H1 (cell line): ENCODE data around the gene PPM1N. TPM values are rescaled to one million over a fixed set of nuclear protein-coding genes. Genes with fewer than 3 reads are reported as not detected.

Experiments used
- CTCF ChIA-PET: fragments of 300-600 bp; sonication (Branson Sonifier 250); formaldehyde crosslinking; loops from one replicate; lab custom pipeline; 2021; ENCODE audit not compliant: partially characterized antibody; lab: Charles Lee
- POLR2A ChIA-PET: fragments of 300-600 bp; sonication (Branson Sonifier 250); formaldehyde crosslinking; loops from one replicate; lab custom pipeline; 2021; ENCODE audit warnings: inconsistent platforms; ENCODE audit not compliant: partially characterized antibody; lab: Charles Lee
- DNase-seq, 2 experiments: peaks; one replicate each; pipeline versions ENCODE4 v3.0.0 to v3.0.0-alpha.2; 2010 to 2022; ENCODE audit warnings: low spot score in 2 of 2, low read depth in 1 of 2, mixed read lengths in 1 of 2
- FAIRE-seq: peaks from 2 replicates; lab custom pipeline; 2011; peaks lifted over from hg19 to GRCh38; lab: Jason Lieb, UNC
- H2AFZ ChIP-seq: 2 replicates; pipeline ENCODE4 v1.8.1; 2012; ENCODE audit warnings: low read length, inconsistent platforms
- H2AK5ac ChIP-seq: 2 replicates; pipeline ENCODE4 v1.6.1; 2013; ENCODE audit warnings: low read depth, low read length
- H2BK120ac ChIP-seq: replicated peaks from 2 replicates; pipeline ENCODE3; 2013; ENCODE audit warnings: low read depth, low read length, inconsistent platforms
- H2BK12ac ChIP-seq: 2 replicates; pipeline ENCODE4 v1.6.1; 2013; ENCODE audit warnings: low read depth, low read length
- H2BK15ac ChIP-seq: 2 replicates; pipeline ENCODE4 v1.6.1; 2013; ENCODE audit warnings: low read length
- H2BK20ac ChIP-seq: 2 replicates; pipeline ENCODE4 v1.6.1; 2013; ENCODE audit warnings: low read length
- H2BK5ac ChIP-seq: 2 replicates; pipeline ENCODE4 v1.6.1; 2013; ENCODE audit warnings: low read depth, low read length
- H3K14ac ChIP-seq: 2 replicates; pipeline ENCODE4 v1.6.1; 2013; ENCODE audit warnings: inconsistent platforms; ENCODE audit not compliant: insufficient read length
- H3K18ac ChIP-seq: 2 replicates; pipeline ENCODE4 v1.6.1; 2013; ENCODE audit warnings: low read length; ENCODE audit errors: extremely low read depth
- H3K23ac ChIP-seq: 2 replicates; pipeline ENCODE4 v1.6.1; 2013; ENCODE audit warnings: inconsistent platforms; ENCODE audit not compliant: insufficient read length
- H3K23me2 ChIP-seq: 2 replicates; pipeline ENCODE4 v1.6.1; 2013; ENCODE audit warnings: low read depth, low read length
- H3K27ac ChIP-seq: 2 replicates; pipeline ENCODE4 v1.6.1; 2011; ENCODE audit warnings: low read depth, low read length, inconsistent platforms
- H3K27me3 ChIP-seq, 4 experiments: replicated peaks in 1 of 4; 1 replicate in 1 of 4; 2 replicates in 3 of 4; pipeline versions ENCODE4 v1.6.1 to v1.8.1; 2011 to 2013; ENCODE audit warnings: low read length in 3 of 4, mild to moderate bottlenecking in 3 of 4, inconsistent platforms in 2 of 4, mixed read lengths in 2 of 4, moderate library complexity in 1 of 4; ENCODE audit not compliant: control insufficient read depth in 3 of 4, insufficient read depth in 3 of 4; ENCODE audit errors: extremely low read depth in 1 of 4
- H3K36me3 ChIP-seq, 4 experiments: 2 replicates each; pipeline versions ENCODE4 v1.6.1 to v1.8.1; 2011 to 2013; ENCODE audit warnings: mild to moderate bottlenecking in 4 of 4, low read length in 3 of 4, moderate library complexity in 2 of 4, control low read depth in 1 of 4, inconsistent platforms in 1 of 4; ENCODE audit not compliant: insufficient read depth in 4 of 4, control insufficient read depth in 2 of 4
- H3K4ac ChIP-seq: replicated peaks from 2 replicates; pipeline ENCODE3; 2013; ENCODE audit warnings: low read length, low read depth, mixed read lengths, inconsistent platforms; ENCODE audit not compliant: insufficient read length
- H3K4me1 ChIP-seq, 4 experiments: replicated peaks in 1 of 4; 1 replicate in 1 of 4; 2 replicates in 3 of 4; pipeline versions ENCODE4 v1.6.1 to v1.8.1; 2011 to 2013; ENCODE audit warnings: low read length in 3 of 4, inconsistent platforms in 2 of 4, mixed read lengths in 1 of 4; ENCODE audit not compliant: insufficient read depth in 4 of 4, control insufficient read depth in 3 of 4
- H3K4me2 ChIP-seq, 2 experiments: 2 replicates each; pipeline versions ENCODE4 v1.6.1 to v1.8.1; 2011 to 2013; ENCODE audit warnings: low read depth in 2 of 2, low read length in 2 of 2, control low read depth in 1 of 2, inconsistent platforms in 1 of 2, mild to moderate bottlenecking in 1 of 2; ENCODE audit not compliant: insufficient read depth in 1 of 2
- H3K4me3 ChIP-seq, 4 experiments: fragments of 200-600, 300-600 bp in 1 of 4; sonication (generic), shearing (Covaris generic), sonication (Bioruptor Twin) in 1 of 4; 2 replicates each; pipeline versions ENCODE4 v1.5.1 to v1.8.1; 2011 to 2016; ENCODE audit warnings: low read length in 4 of 4, low read depth in 3 of 4, control low read depth in 2 of 4, inconsistent platforms in 2 of 4, mild to moderate bottlenecking in 2 of 4, mixed read lengths in 1 of 4, moderate library complexity in 1 of 4; ENCODE audit not compliant: insufficient read depth in 2 of 4; ENCODE audit errors: extremely low read depth in 1 of 4
- H3K56ac ChIP-seq: replicated peaks from 2 replicates; pipeline ENCODE3; 2013; ENCODE audit warnings: low read depth, mild to moderate bottlenecking, mixed read lengths, low read length, inconsistent platforms; ENCODE audit not compliant: insufficient read length
- H3K79me1 ChIP-seq: 2 replicates; pipeline ENCODE4 v1.6.1; 2013; ENCODE audit warnings: low read depth, low read length, control low read depth
- H3K79me2 ChIP-seq, 2 experiments: 2 replicates each; pipeline versions ENCODE4 v1.6.1 to v1.8.1; 2012 to 2013; ENCODE audit warnings: low read length in 2 of 2, mild to moderate bottlenecking in 2 of 2, inconsistent platforms in 1 of 2; ENCODE audit not compliant: insufficient read depth in 2 of 2, control insufficient read depth in 1 of 2
- H3K9ac ChIP-seq, 4 experiments: replicated peaks in 1 of 4; 1 replicate in 1 of 4; 2 replicates in 3 of 4; pipeline versions ENCODE4 v1.6.1 to v1.8.1; 2011 to 2013; ENCODE audit warnings: low read depth in 3 of 4, low read length in 3 of 4, control low read depth in 2 of 4, mild to moderate bottlenecking in 2 of 4, moderate library complexity in 2 of 4, inconsistent platforms in 1 of 4; ENCODE audit errors: extremely low read depth in 1 of 4
- H3K9me3 ChIP-seq, 2 experiments: 2 replicates each; pipeline versions ENCODE4 v1.6.1 to v1.8.1; 2012 to 2013; ENCODE audit warnings: mild to moderate bottlenecking in 2 of 2, moderate library complexity in 2 of 2, control low read depth in 1 of 2, inconsistent platforms in 1 of 2, low read depth in 1 of 2, low read length in 1 of 2, mixed read lengths in 1 of 2; ENCODE audit not compliant: insufficient read depth in 2 of 2
- H4K20me1 ChIP-seq, 2 experiments: replicated peaks in 1 of 2; 2 replicates each; pipeline versions ENCODE3 to v1.8.1; 2011 to 2013; ENCODE audit warnings: inconsistent platforms in 2 of 2, low read length in 2 of 2, mild to moderate bottlenecking in 1 of 2; ENCODE audit not compliant: insufficient read depth in 2 of 2, control insufficient read depth in 1 of 2
- H4K5ac ChIP-seq: 2 replicates; pipeline ENCODE4 v1.6.1; 2013; ENCODE audit warnings: low read length, low read depth, mixed read lengths, inconsistent platforms; ENCODE audit not compliant: insufficient read length
- H4K8ac ChIP-seq: 2 replicates; pipeline ENCODE4 v1.8.0; 2013; ENCODE audit warnings: mild to moderate bottlenecking, moderate library complexity, low read length, inconsistent platforms; ENCODE audit not compliant: insufficient read depth; ENCODE audit errors: extremely low read depth
- H4K91ac ChIP-seq: replicated peaks from 2 replicates; pipeline ENCODE3; 2013; ENCODE audit warnings: low read length, mixed read lengths, inconsistent platforms; ENCODE audit not compliant: insufficient read length
- ASH2L ChIP-seq: fragments of 200-600, 300-600 bp; sonication (generic); IDR thresholded peaks from one replicate; pipeline ENCODE4 v1.7.1; 2017; ENCODE audit warnings: low read length
- CTBP2 ChIP-seq: IDR thresholded peaks from 2 replicates; pipeline ENCODE4 v1.7.0; 2011; ENCODE audit warnings: borderline replicate concordance, mild to moderate bottlenecking, moderate library complexity, mixed read lengths, low read length; ENCODE audit not compliant: insufficient read depth, insufficient read length
- CTCF ChIP-seq, 3 experiments: IDR thresholded peaks; 1 replicate in 2 of 3; 2 replicates in 1 of 3; pipeline versions ENCODE4 v1.5.1 to v1.6.1; 2011; ENCODE audit warnings: low read length in 3 of 3, mild to moderate bottlenecking in 3 of 3, inconsistent platforms in 2 of 3, low read depth in 1 of 3, moderate library complexity in 1 of 3; ENCODE audit not compliant: insufficient read depth in 1 of 3; ENCODE audit errors: control extremely low read depth in 1 of 3
- GABPA ChIP-seq: IDR thresholded peaks from 2 replicates; pipeline ENCODE4 v1.6.1; 2011; ENCODE audit warnings: mild to moderate bottlenecking, low read length, moderate library complexity, borderline replicate concordance; ENCODE audit not compliant: insufficient read depth
- JUN ChIP-seq: IDR thresholded peaks from 2 replicates; pipeline ENCODE4 v1.6.1; 2011; ENCODE audit warnings: low read depth, mild to moderate bottlenecking, improper control_type of control experiment, low read length
- KDM1A ChIP-seq: fragments of 200-600, 300-600 bp; sonication (generic); IDR thresholded peaks from 2 replicates; pipeline ENCODE4 v1.7.1; 2016; ENCODE audit warnings: mild to moderate bottlenecking, low read length, borderline replicate concordance
- SAP30 ChIP-seq: fragments of 300-600 bp; sonication (generic); IDR thresholded peaks from 2 replicates; pipeline ENCODE4 v1.7.1; 2012; ENCODE audit warnings: low read length, moderate library complexity, mild to moderate bottlenecking, inconsistent platforms; ENCODE audit not compliant: insufficient read depth, insufficient replicate concordance
- WGBS, 2 experiments: shearing (Covaris generic) in 1 of 2; methylation state at CpG; one replicate each; pipeline versions ENCODE4 v1.1.6 to v1.1.7; 2013 to 2015; ENCODE audit warnings: low lambda C conversion rate in 2 of 2, mixed read lengths in 2 of 2, inconsistent platforms in 1 of 2, low coverage in 1 of 2, missing lambda C conversion rate in 1 of 2; ENCODE audit not compliant: insufficient replicate concordance in 2 of 2, insufficient coverage in 1 of 2, insufficient read length in 1 of 2; ENCODE audit errors: extremely low coverage in 1 of 2, missing lambda C conversion rate in 1 of 2; 5-methylcytosine and 5-hydroxymethylcytosine counted together
- polyA plus RNA-seq, 7 experiments: library from polyadenylated mRNA; depleted of rRNA in 3 of 7; stranded (reverse) in 5 of 7; unstranded in 2 of 7; fragments of >200 nt in 5 of 7; fragments of 200-250 nt in 2 of 7; gene quantifications; 1 replicate in 5 of 7; 2 replicates in 1 of 7; 4 replicates in 1 of 7; pipeline versions ENCODE4 v1.2.1 to v1.2.3, GENCODE V29; 2011 to 2013; ENCODE audit warnings: missing spikeins in 2 of 7, mixed read lengths in 2 of 7
- total RNA-seq: library from RNA; stranded (reverse); fragmentation: NEBNext Ultra II Directional; extraction: Animal tissue kit (Norgen Biotek cat#: 25700); gene quantifications from 2 replicates; pipeline ENCODE4 v1.2.1, GENCODE V29; 2021

PPM1N gene
- total and polyA plus RNA-seq, 2 of the 8 experiments (the other 6 are each of a cell fraction or from before 2014, with no cell fraction given) = 12.2 to 14.4 TPM

GRCh38 chr19:45455707-45456499 is 42.3 kb upstream of the PPM1N start:
- Histone ChIP-seq H4K91ac (peak overlapping the region; percentile 91), H2BK20ac (peak overlapping the region; percentile 86; the same call in 1 of the 2 replicates), H3K23me2 (peaks cover 6% of the 10 kb centered on the region; the same call in 1 of the 2 replicates), H2BK12ac (peak overlapping the region; percentile 97), H4K8ac (peak overlapping the region; percentile 95; the same call in 1 of the 2 replicates), H4K5ac (no peak overlapping the region), H3K4me1 (peaks cover 0 to 15% (median 8%) of the 10 kb centered on the region in 4 experiments; a peak in 5 of 7 replicates), H2AFZ (peak overlapping the region; percentile 65; the same call in 1 of the 2 replicates), H3K36me3 (no peaks in the 10 kb centered on the region), H2BK120ac (peak overlapping the region; percentile 78), H3K79me2 (no peaks in the 10 kb centered on the region), H3K4me2 (peak overlapping the region in 1 of 2 experiments; percentile 37; a peak in 2 of 4 replicates), H3K27me3 (peaks cover 0 to 13% (median 12%) of the 10 kb centered on the region in 4 experiments; a peak in 6 of 7 replicates), H3K79me1 (no peaks in the 10 kb centered on the region; the same call in 1 of the 2 replicates), H3K9ac (peak overlapping the region in 2 of 4 experiments; percentile 35 to 48; a peak in 2 of 7 replicates), H3K14ac (no peak overlapping the region), H3K4ac (peak overlapping the region; percentile 94), H3K18ac (peak overlapping the region; percentile 48), H4K20me1 (no peaks in the 10 kb centered on the region), H3K23ac (no peak overlapping the region), H3K27ac (peak overlapping the region; percentile 48; the same call in 1 of the 2 replicates), H3K9me3 (no peaks in the 10 kb centered on the region), H2BK5ac (peak overlapping the region; percentile 92), H2BK15ac (peak overlapping the region; percentile 92; the same call in 1 of the 2 replicates), H2AK5ac (0 out of 2 replicates have a peak overlapping the region, but pooled peaks have one; percentile 69), H3K56ac (no peak overlapping the region), H3K4me3 (0 out of 8 replicates have a peak overlapping the region, but pooled peaks of 1 of the 4 experiments have one; percentile 7)
- POLR2A ChIA-PET = interaction anchor here (0.6 to 3.0 kb wide), 11 partner anchors 8 to 221 kb away, joined by 3 to 41 read pairs (median 3); partner anchors contain the start of gene FOSB
- CTCF ChIA-PET = interaction anchor here (0.9 to 3.9 kb wide), 8 partner anchors 9 to 30 kb away, joined by 3 to 32 read pairs (median 6); partner anchors contain the start of gene FOSB
- FAIRE-seq (no peak), DNase-seq (peak in 1 of 2 experiments; percentile 85)
- WGBS, 2 experiments = 40% methylated on average over 26 of the region's 27 CpGs; no CpG with 5 or more reads in 1 of the 2 experiments
- TF ChIP-seq CTCF (IDR thresholded peaks at IDR 0.05; ENCODE audit: control extremely low read depth in 1 of 3, insufficient read depth in 1 of 3, low read depth in 1 of 3, low read length in 3 of 3) (no peak), ASH2L (peak; percentile 26), KDM1A (no peak), SAP30 (no peak), CTBP2 (no peak), GABPA (no peak), JUN (peak; percentile 98)
